IMR-90 (cell line): Measurements from ENCODE around the gene CLDN24. TPM values are rescaled to one million over a fixed set of nuclear protein-coding genes. Genes with fewer than 3 reads are reported as not detected.

ENCODE experiments used
- ATAC-seq: fragments of 200-7000 bp; cut with Tn5 transposase; 2 replicates; pipeline ENCODE4 v1.9.1; 2020; ENCODE audit warnings: low read depth, mild to moderate bottlenecking, moderate library complexity
- BruUV-seq: library from RNA; stranded (reverse); fragments of 400-500 nt; replicated peaks from 2 replicates; lab custom pipeline; 2021; lab: Mats Ljungman, UMichigan
- CTCF ChIA-PET: fragments of 300-600 bp; formaldehyde crosslinking; extraction: SDS; loops from one replicate; lab custom pipeline; 2021; ENCODE audit warnings: antibody characterized with exemption; lab: Yijun Ruan, JAX
- POLR2A ChIA-PET: fragments of 300-600 bp; sonication (Branson Sonifier 250); formaldehyde crosslinking; loops from one replicate; lab custom pipeline; 2022; ENCODE audit warnings: antibody characterized with exemption; ENCODE audit not compliant: unreplicated experiment; lab: Charles Lee
- DNase-seq: peaks from one replicate; pipeline ENCODE4 v3.0.0; 2013
- H2AFZ ChIP-seq: replicated peaks from 2 replicates; pipeline ENCODE3; 2013; ENCODE audit warnings: low read length, mild to moderate bottlenecking; ENCODE audit not compliant: poor library complexity
- H2AK5ac ChIP-seq: 2 replicates; pipeline ENCODE4 v1.6.1; 2013; ENCODE audit warnings: low read depth, low read length, inconsistent platforms
- H2AK9ac ChIP-seq: replicated peaks from 2 replicates; pipeline ENCODE3; 2013; ENCODE audit warnings: mild to moderate bottlenecking, low read depth, low read length, moderate library complexity; ENCODE audit not compliant: poor library complexity
- H2BK120ac ChIP-seq: 2 replicates; pipeline ENCODE4 v1.6.1; 2013; ENCODE audit warnings: low read depth, low read length, inconsistent platforms
- H2BK15ac ChIP-seq: 3 replicates; pipeline ENCODE4 v1.6.1; 2013; ENCODE audit warnings: low read depth, low read length, inconsistent platforms
- H2BK20ac ChIP-seq: 2 replicates; pipeline ENCODE4 v1.6.1; 2013; ENCODE audit warnings: low read depth, mild to moderate bottlenecking, inconsistent platforms, low read length, moderate library complexity
- H2BK5ac ChIP-seq: 2 replicates; pipeline ENCODE4 v1.6.1; 2013; ENCODE audit warnings: mild to moderate bottlenecking, low read depth, low read length, inconsistent platforms; ENCODE audit not compliant: poor library complexity, severe bottlenecking
- H3K14ac ChIP-seq: replicated peaks from 2 replicates; pipeline ENCODE4 v1.6.1; 2013; ENCODE audit warnings: low read depth, low read length, inconsistent platforms
- H3K18ac ChIP-seq: 2 replicates; pipeline ENCODE4 v1.6.1; 2013; ENCODE audit warnings: low read depth, low read length, control low read depth
- H3K23ac ChIP-seq: 2 replicates; pipeline ENCODE4 v1.6.1; 2013; ENCODE audit warnings: low read depth, low read length, inconsistent platforms
- H3K27ac ChIP-seq: 2 replicates; pipeline ENCODE4 v1.5.1; 2013; ENCODE audit warnings: mild to moderate bottlenecking, control low read depth, low read length; ENCODE audit not compliant: insufficient read depth
- H3K27me3 ChIP-seq: 2 replicates; pipeline ENCODE4 v1.6.1; 2013; ENCODE audit warnings: low read length; ENCODE audit not compliant: control insufficient read depth, insufficient read depth
- H3K36me3 ChIP-seq: 2 replicates; pipeline ENCODE4 v1.6.1; 2013; ENCODE audit warnings: low read length, mixed read lengths; ENCODE audit not compliant: control insufficient read depth, insufficient read depth
- H3K4ac ChIP-seq: 2 replicates; pipeline ENCODE4 v1.6.1; 2013; ENCODE audit warnings: low read depth, low read length, inconsistent platforms
- H3K4me1 ChIP-seq: 2 replicates; pipeline ENCODE4 v1.6.1; 2013; ENCODE audit warnings: low read length, mixed read lengths; ENCODE audit not compliant: control insufficient read depth, insufficient read depth
- H3K4me2 ChIP-seq: 2 replicates; pipeline ENCODE4 v1.6.1; 2013; ENCODE audit warnings: low read depth, mild to moderate bottlenecking, control low read depth, low read length, moderate library complexity
- H3K4me3 ChIP-seq: 2 replicates; pipeline ENCODE4 v1.5.1; 2013; ENCODE audit warnings: low read depth, mild to moderate bottlenecking, control low read depth, low read length, moderate library complexity; ENCODE audit not compliant: insufficient read depth
- H3K56ac ChIP-seq: 2 replicates; pipeline ENCODE4 v1.6.1; 2013; ENCODE audit warnings: low read length, inconsistent platforms; ENCODE audit not compliant: insufficient read depth; ENCODE audit errors: extremely low read depth
- H3K79me1 ChIP-seq, 2 experiments: 2 replicates each; pipeline ENCODE4 v1.6.1; 2013; ENCODE audit warnings: low read length in 2 of 2, inconsistent platforms in 1 of 2, low read depth in 1 of 2
- H3K9ac ChIP-seq: 2 replicates; pipeline ENCODE4 v1.6.1; 2013; ENCODE audit warnings: low read depth, low read length, control low read depth
- H3K9me1 ChIP-seq: 2 replicates; pipeline ENCODE4 v1.6.1; 2013; ENCODE audit warnings: low read length, inconsistent platforms; ENCODE audit not compliant: insufficient read depth
- H3K9me3 ChIP-seq: 2 replicates; pipeline ENCODE4 v1.6.1; 2013; ENCODE audit warnings: low read length; ENCODE audit not compliant: control insufficient read depth, insufficient read depth
- H4K20me1 ChIP-seq: 2 replicates; pipeline ENCODE4 v1.6.1; 2013; ENCODE audit warnings: low read length, inconsistent platforms; ENCODE audit not compliant: insufficient read depth
- H4K5ac ChIP-seq: 2 replicates; pipeline ENCODE4 v1.6.1; 2013; ENCODE audit warnings: mild to moderate bottlenecking, low read depth, low read length, control low read depth
- H4K8ac ChIP-seq, 2 experiments: 2 replicates each; pipeline ENCODE4 v1.6.1; 2013; ENCODE audit warnings: low read depth in 2 of 2, low read length in 2 of 2, control low read depth in 1 of 2, inconsistent platforms in 1 of 2
- H4K91ac ChIP-seq: 2 replicates; pipeline ENCODE4 v1.6.1; 2013; ENCODE audit warnings: low read depth, low read length, inconsistent platforms; ENCODE audit not compliant: insufficient read depth
- BHLHE40 ChIP-seq: fragments of 150-350 bp; IDR thresholded peaks from 2 replicates; pipeline ENCODE4 v1.6.1; 2016; ENCODE audit warnings: mild to moderate bottlenecking, low read depth, low read length
- CEBPB ChIP-seq: IDR thresholded peaks from 2 replicates; pipeline ENCODE4 v1.6.1; 2012; ENCODE audit warnings: low read depth, low read length, improper control_type of control experiment
- CHD1 ChIP-seq: IDR thresholded peaks from 2 replicates; pipeline ENCODE4 v1.6.1; 2012; ENCODE audit warnings: low read depth, low read length, improper control_type of control experiment
- CTCF ChIP-seq: conservative IDR thresholded peaks from 2 replicates; pipeline ENCODE4 v1.5.1; 2012; ENCODE audit warnings: mild to moderate bottlenecking, low read depth, low read length, improper control_type of control experiment
- ELK1 ChIP-seq: fragments of 150-350 bp; IDR thresholded peaks from 2 replicates; pipeline ENCODE4 v1.6.1; 2016; ENCODE audit warnings: low read depth, mild to moderate bottlenecking, low read length, moderate library complexity, borderline replicate concordance
- FOS ChIP-seq: fragments of 150-350 bp; IDR thresholded peaks from 2 replicates; pipeline ENCODE4 v1.6.1; 2016; ENCODE audit warnings: low read depth, low read length
- MAFK ChIP-seq: IDR thresholded peaks from 2 replicates; pipeline ENCODE4 v1.6.1; 2012; ENCODE audit warnings: low read depth, low read length, improper control_type of control experiment
- MAZ ChIP-seq: IDR thresholded peaks from 2 replicates; pipeline ENCODE4 v1.6.1; 2012; ENCODE audit warnings: low read depth, mild to moderate bottlenecking, low read length, improper control_type of control experiment, moderate library complexity, borderline replicate concordance
- MXI1 ChIP-seq: IDR thresholded peaks from 2 replicates; pipeline ENCODE4 v1.6.1; 2012; ENCODE audit warnings: low read depth, mild to moderate bottlenecking, low read length, moderate library complexity, borderline replicate concordance
- NFE2L2 ChIP-seq: fragments of 150-350 bp; IDR thresholded peaks from 2 replicates; pipeline ENCODE4 v1.6.1; 2016; ENCODE audit warnings: low read depth, mild to moderate bottlenecking, low read length
- POLR2A ChIP-seq: IDR thresholded peaks from 2 replicates; pipeline ENCODE4 v1.6.1; 2012; ENCODE audit warnings: mild to moderate bottlenecking, low read depth, low read length
- RAD21 ChIP-seq: IDR thresholded peaks from 2 replicates; pipeline ENCODE4 v1.6.1; 2012; ENCODE audit warnings: low read length, improper control_type of control experiment
- RCOR1 ChIP-seq: IDR thresholded peaks from 2 replicates; pipeline ENCODE4 v1.6.1; 2012; ENCODE audit warnings: mild to moderate bottlenecking, low read length, improper control_type of control experiment; ENCODE audit not compliant: insufficient replicate concordance
- RFX5 ChIP-seq: IDR thresholded peaks from 2 replicates; pipeline ENCODE4 v1.8.0; 2012; ENCODE audit warnings: low read depth, mild to moderate bottlenecking, low read length, moderate library complexity
- SMC3 ChIP-seq: fragments of 150-350 bp; IDR thresholded peaks from 2 replicates; pipeline ENCODE4 v1.6.1; 2016; ENCODE audit warnings: low read depth, mild to moderate bottlenecking, antibody characterized with exemption, low read length, moderate library complexity
- USF2 ChIP-seq: fragments of 150-350 bp; IDR thresholded peaks from 2 replicates; pipeline ENCODE4 v1.6.1; 2017; ENCODE audit warnings: mild to moderate bottlenecking, antibody characterized with exemption, low read length, low read depth
- WGBS, 2 experiments: methylation state at CpG; one replicate each; pipeline versions ENCODE4 v1.1.5 to v1.1.7; 2013; ENCODE audit warnings: missing lambda C conversion rate in 2 of 2; ENCODE audit not compliant: insufficient read length in 1 of 2; ENCODE audit errors: extremely low coverage in 2 of 2; 5-methylcytosine and 5-hydroxymethylcytosine counted together
- dilution Hi-C: fragments of 300-500 bp; cut with HindIII; formaldehyde crosslinking; loops from one replicate; pipeline ENCODE4 v1.14.3; 2018; ENCODE audit warnings: low sequenced_read_pairs; ENCODE audit not compliant: unreplicated experiment
- in situ Hi-C: fragments of 300-500 bp; cut with MboI; formaldehyde crosslinking; loops from 3 replicates; pipeline ENCODE4 v1.14.3; 2019; ENCODE audit warnings: low sequenced_read_pairs, inconsistent platforms, mixed read lengths
- intact Hi-C: fragments of 100-400 bp; cut with micrococcal nuclease; formaldehyde crosslinking; loops from 2 replicates; pipeline ENCODE4 v1.10.0; 2022
- polyA plus RNA-seq, 3 experiments: library from polyadenylated mRNA; depleted of rRNA; stranded (reverse); fragments of >200 nt; gene quantifications; 2 replicates each; pipeline ENCODE4 v1.2.3, GENCODE V29; 2012; ENCODE audit warnings: low replicate concordance in 1 of 3
- total RNA-seq: library from RNA; depleted of rRNA; stranded (reverse); fragments of >200 nt; gene quantifications from 2 replicates; pipeline ENCODE4 v1.2.3, GENCODE V29; 2012

Gene CLDN24
- total and polyA plus RNA-seq, 2 of the 4 experiments (the other 2 are of a cell fraction) = not detected

GRCh38 chr4:183369073-183369472, 46.8 kb upstream of the CLDN24 start:
- H3K4ac ChIP-seq = no peak overlapping the region
- H3K9ac ChIP-seq = no peak overlapping the region
- no peaks in the 10 kb centered on the region for H3K79me1 ChIP-seq
- H2BK120ac ChIP-seq = no peak overlapping the region
- no peaks in the 10 kb centered on the region for H3K36me3 ChIP-seq
- H2AK5ac ChIP-seq = no peak overlapping the region
- ChIA-PET POLR2A (no interaction called here), CTCF (no interaction called here)
- in situ Hi-C loops (no loop called here), intact Hi-C loops (no loop called here), dilution Hi-C loops (no loop called here)
- H3K4me1 ChIP-seq = no peaks in the 10 kb centered on the region
- no peak overlapping the region for H3K14ac ChIP-seq
- peaks cover 7% of the 10 kb centered on the region for H3K9me3 ChIP-seq
- no peak for DNase-seq
- no peaks in the 10 kb centered on the region for H4K20me1 ChIP-seq
- H4K8ac ChIP-seq = no peak overlapping the region
- no peak overlapping the region for H3K18ac ChIP-seq
- BruUV-seq = no TSS peak
- no peaks in the 10 kb centered on the region; the same call in 1 of the 2 replicates for H3K27me3 ChIP-seq
- 0% methylated on average over 1 of the region's 8 CpGs; no CpG with 5 or more reads in 1 of the 2 experiments for WGBS, 2 experiments
- no peak overlapping the region for H2AK9ac ChIP-seq
- TF ChIP-seq NFE2L2 (no peak), RAD21 (no peak), RFX5 (no peak), USF2 (no peak), CHD1 (no peak), MAZ (no peak), CTCF (no peak), POLR2A (no peak), MXI1 (no peak), CEBPB (no peak), RCOR1 (no peak), SMC3 (no peak), MAFK (no peak), ELK1 (no peak), BHLHE40 (no peak), FOS (no peak)
- H2BK20ac ChIP-seq = no peak overlapping the region
- H2BK5ac ChIP-seq = no peak overlapping the region
- no peak overlapping the region for H3K4me3 ChIP-seq
- no peak overlapping the region for H3K56ac ChIP-seq
- no peak overlapping the region for H4K91ac ChIP-seq
- no peak for ATAC-seq
- H2AFZ ChIP-seq = no peak overlapping the region
- H3K23ac ChIP-seq = no peak overlapping the region
- H4K5ac ChIP-seq = no peak overlapping the region
- no peaks in the 10 kb centered on the region for H3K9me1 ChIP-seq
- H2BK15ac ChIP-seq = no peak overlapping the region
- H3K4me2 ChIP-seq = no peak overlapping the region
- H3K27ac ChIP-seq = no peak overlapping the region
